Memory B cell (primary cell): ENCODE data around the gene ATG4A.

ENCODE experiments used
- ATAC-seq: fragments of 150-1000 bp; cut with Tn5 transposase; 2 replicates; pipeline ENCODE4 v1.10.0; 2021; ENCODE audit warnings: low read depth, mild to moderate bottlenecking, moderate library complexity
- DNase-seq, 2 donors: peaks; one replicate each; pipeline ENCODE4 v3.0.0; 2022; ENCODE audit warnings: low spot score in 2 of 2
- H3K27ac Mint-ChIP-seq: one replicate; pipeline ENCODE4 v1.8.0; 2022; ENCODE audit warnings: mild to moderate bottlenecking, moderate library complexity, mixed read lengths
- H3K27me3 Mint-ChIP-seq: one replicate; pipeline ENCODE4 v1.8.0; 2022; ENCODE audit warnings: mixed read lengths
- H3K36me3 Mint-ChIP-seq: one replicate; pipeline ENCODE4 v1.8.0; 2022; ENCODE audit warnings: mild to moderate bottlenecking, mixed read lengths
- H3K4me1 Mint-ChIP-seq: one replicate; pipeline ENCODE4 v1.8.0; 2022; ENCODE audit warnings: mixed read lengths
- H3K4me3 Mint-ChIP-seq: one replicate; pipeline ENCODE4 v1.8.0; 2022; ENCODE audit warnings: mild to moderate bottlenecking, moderate library complexity, mixed read lengths
- H3K9me3 Mint-ChIP-seq: one replicate; pipeline ENCODE4 v1.8.0; 2022; ENCODE audit warnings: mixed read lengths

The ATG4A gene

GRCh38 chrX:108134724-108135123 lies 43.1 kb downstream of the ATG4A start:
- Mint-ChIP-seq H3K9me3 (no peaks in the 10 kb centered on the region), H3K27me3 (no peaks in the 10 kb centered on the region), H3K4me3 (no peak overlapping the region), H3K27ac (no peak overlapping the region), H3K36me3 (peaks cover 39% of the 10 kb centered on the region), H3K4me1 (no peaks in the 10 kb centered on the region)
- DNase-seq (no peak), ATAC-seq (no peak)

- DNase-seq (no peak), ATAC-seq (no peak)
- no peak overlapping the region for H3K27ac Mint-ChIP-seq
- no peaks in the 10 kb centered on the region for H3K9me3 Mint-ChIP-seq
- H3K4me3 Mint-ChIP-seq = no peak overlapping the region
- no peaks in the 10 kb centered on the region for H3K27me3 Mint-ChIP-seq
- no peaks in the 10 kb centered on the region for H3K4me1 Mint-ChIP-seq
- H3K36me3 Mint-ChIP-seq = peaks cover 39% of the 10 kb centered on the region
Measured at GRCh38 chrX:108138814-108139702, 47.5 kb downstream of the ATG4A start.

GRCh38 chrX:108148524-108148923 lies 56.9 kb downstream of the ATG4A start:
- no peaks in the 10 kb centered on the region for H3K27me3 Mint-ChIP-seq
- no peaks in the 10 kb centered on the region for H3K9me3 Mint-ChIP-seq
- H3K27ac Mint-ChIP-seq = no peak overlapping the region
- H3K4me1 Mint-ChIP-seq = no peaks in the 10 kb centered on the region
- ATAC-seq = no peak
- peaks cover 28% of the 10 kb centered on the region for H3K36me3 Mint-ChIP-seq
- H3K4me3 Mint-ChIP-seq = no peak overlapping the region
- no peak for DNase-seq

GRCh38 chrX:108156082-108156481 lies 64.5 kb downstream of the ATG4A start:
- Mint-ChIP-seq H3K27me3 (no peaks in the 10 kb centered on the region), H3K4me1 (no peaks in the 10 kb centered on the region), H3K9me3 (no peaks in the 10 kb centered on the region), H3K27ac (no peak overlapping the region), H3K36me3 (peaks cover 15% of the 10 kb centered on the region), H3K4me3 (no peak overlapping the region)
- DNase-seq (no peak), ATAC-seq (no peak)

- H3K27me3 Mint-ChIP-seq = no peaks in the 10 kb centered on the region
- no peak for ATAC-seq
- H3K27ac Mint-ChIP-seq = no peak overlapping the region
- no peak for DNase-seq
- no peaks in the 10 kb centered on the region for H3K9me3 Mint-ChIP-seq
- no peak overlapping the region for H3K4me3 Mint-ChIP-seq
- peaks cover 13% of the 10 kb centered on the region for H3K36me3 Mint-ChIP-seq
- H3K4me1 Mint-ChIP-seq = no peaks in the 10 kb centered on the region
Measured at GRCh38 chrX:108156934-108157466, 65.4 kb downstream of the ATG4A start.

- H3K4me1 Mint-ChIP-seq = no peaks in the 10 kb centered on the region
- no peak for DNase-seq
- H3K4me3 Mint-ChIP-seq = no peak overlapping the region
Measured at GRCh38 chrX:108157628-108158027, 66.0 kb downstream of the ATG4A start.

GRCh38 chrX:108159028-108159670 lies 67.6 kb downstream of the ATG4A start:
- DNase-seq (no peak), ATAC-seq (no peak)
- Mint-ChIP-seq H3K27ac (no peak overlapping the region), H3K4me3 (no peak overlapping the region), H3K27me3 (no peaks in the 10 kb centered on the region), H3K9me3 (peaks cover 1% of the 10 kb centered on the region), H3K36me3 (peaks cover 7% of the 10 kb centered on the region), H3K4me1 (no peaks in the 10 kb centered on the region)

More at GRCh38 chrX:108157628-108158027, 66.0 kb downstream of the ATG4A start:
- H3K27me3 Mint-ChIP-seq = no peaks in the 10 kb centered on the region
- peaks cover 13% of the 10 kb centered on the region for H3K36me3 Mint-ChIP-seq
- no peak for ATAC-seq
- H3K9me3 Mint-ChIP-seq = no peaks in the 10 kb centered on the region
- no peak overlapping the region for H3K27ac Mint-ChIP-seq

GRCh38 chrX:108160309-108160708 lies 68.7 kb downstream of the ATG4A start:
- Mint-ChIP-seq H3K4me1 (no peaks in the 10 kb centered on the region), H3K4me3 (no peak overlapping the region), H3K9me3 (peaks cover 1% of the 10 kb centered on the region), H3K27me3 (no peaks in the 10 kb centered on the region), H3K27ac (no peak overlapping the region), H3K36me3 (peaks cover 4% of the 10 kb centered on the region)
- ATAC-seq (no peak), DNase-seq (no peak)

GRCh38 chrX:108162265-108162664 lies 70.7 kb downstream of the ATG4A start:
- ATAC-seq = no peak
- DNase-seq = no peak
- H3K27ac Mint-ChIP-seq = no peak overlapping the region

GRCh38 chrX:108163333-108164082 lies 71.9 kb downstream of the ATG4A start:
- Mint-ChIP-seq H3K9me3 (peaks cover 1% of the 10 kb centered on the region), H3K4me3 (no peak overlapping the region), H3K27me3 (no peaks in the 10 kb centered on the region), H3K4me1 (no peaks in the 10 kb centered on the region), H3K36me3 (no peaks in the 10 kb centered on the region), H3K27ac (no peak overlapping the region)
- DNase-seq = no peak
- no peak for ATAC-seq

More at GRCh38 chrX:108162265-108162664, 70.7 kb downstream of the ATG4A start:
- H3K4me1 Mint-ChIP-seq = no peaks in the 10 kb centered on the region
- H3K27me3 Mint-ChIP-seq = no peaks in the 10 kb centered on the region
- H3K36me3 Mint-ChIP-seq = no peaks in the 10 kb centered on the region
- no peak overlapping the region for H3K4me3 Mint-ChIP-seq
- H3K9me3 Mint-ChIP-seq = peaks cover 1% of the 10 kb centered on the region

GRCh38 chrX:108165383-108166111 lies 74.0 kb downstream of the ATG4A start:
- Mint-ChIP-seq H3K27me3 (no peaks in the 10 kb centered on the region), H3K4me1 (no peaks in the 10 kb centered on the region), H3K4me3 (no peak overlapping the region), H3K36me3 (no peaks in the 10 kb centered on the region), H3K27ac (no peak overlapping the region), H3K9me3 (peaks cover 1% of the 10 kb centered on the region)
- DNase-seq (no peak), ATAC-seq (no peak)

- Mint-ChIP-seq H3K4me1 (no peaks in the 10 kb centered on the region), H3K27ac (no peak overlapping the region), H3K4me3 (no peak overlapping the region), H3K9me3 (peaks cover 1% of the 10 kb centered on the region), H3K36me3 (no peaks in the 10 kb centered on the region), H3K27me3 (no peaks in the 10 kb centered on the region)
- ATAC-seq (no peak), DNase-seq (no peak)
Measured at GRCh38 chrX:108167211-108167872, 75.8 kb downstream of the ATG4A start.
